GM19035 (cell line): Measurements from ENCODE around the gene PRSS33.

Experiments
- ATAC-seq: cut with Tn5 transposase; IDR thresholded peaks from one replicate; pipeline ENCODE4 v1.9.1; 2021; ENCODE audit not compliant: unreplicated experiment

The PRSS33 gene

GRCh38 chr16:2787406-2787805 is at the start of gene PRSS33:
PRSS33 (minus strand) TSS chr16:2787560; CDS start chr16:2786547, 1,013 bp downstream.
- no peak for ATAC-seq

GRCh38 chr16:2836646-2837508 is 49.5 kb upstream of the PRSS33 start:
- ATAC-seq: no peak

- no peak for ATAC-seq
These were observed 48.5 kb upstream of the PRSS33 start for GRCh38 chr16:2835638-2836493.

GRCh38 chr16:2834968-2835367 is 47.6 kb upstream of the PRSS33 start:
- no peak for ATAC-seq

GRCh38 chr16:2833776-2834175 is 46.4 kb upstream of the PRSS33 start:
- no peak for ATAC-seq

GRCh38 chr16:2831203-2831602 is 43.8 kb upstream of the PRSS33 start:
- no peak for ATAC-seq

- ATAC-seq: no peak
These were observed 43.0 kb upstream of the PRSS33 start for GRCh38 chr16:2830355-2830695.

GRCh38 chr16:2829501-2830354 is 42.4 kb upstream of the PRSS33 start, which contains the start of gene ZG16B:
ZG16B (plus strand) TSS chr16:2830303; CDS start chr16:2830442, 139 bp downstream.
- no peak for ATAC-seq

- no peak for ATAC-seq
These were observed 41.6 kb upstream of the PRSS33 start for GRCh38 chr16:2828876-2829430.

GRCh38 chr16:2828521-2828840 is 41.1 kb upstream of the PRSS33 start:
- no peak for ATAC-seq

- ATAC-seq: no peak
These were observed 40.6 kb upstream of the PRSS33 start for GRCh38 chr16:2827831-2828520.

GRCh38 chr16:2827374-2827791 is 40.0 kb upstream of the PRSS33 start:
- ATAC-seq: no peak

- no peak for ATAC-seq
These were observed 39.4 kb upstream of the PRSS33 start for GRCh38 chr16:2826591-2827373.

GRCh38 chr16:2825906-2826305 is 38.5 kb upstream of the PRSS33 start:
- no peak for ATAC-seq

- ATAC-seq: no peak
These were observed 37.8 kb upstream of the PRSS33 start for GRCh38 chr16:2825049-2825742.

GRCh38 chr16:2824626-2825025 is 37.3 kb upstream of the PRSS33 start:
- ATAC-seq: no peak

- ATAC-seq: no peak
These were observed 35.1 kb upstream of the PRSS33 start for GRCh38 chr16:2822496-2822895.

- ATAC-seq: no peak
These were observed 34.8 kb upstream of the PRSS33 start for GRCh38 chr16:2822158-2822495.
